Esophagus (tissue), 2 donors: ENCODE measurements around the gene TNFSF18. TPM values are rescaled to one million over a fixed set of nuclear protein-coding genes. Genes with fewer than 3 reads are reported as not detected.
"Not testable (repeated sequence)": the region's sequence is repeated elsewhere in the genome, so short reads cannot be mapped to it uniquely, and the experiment has no call there.

Source experiments
- H3K27ac ChIP-seq, 2 donors: one replicate each; pipeline ENCODE4 v1.5.1; 2013; ENCODE audit warnings: low read depth in 2 of 2, mild to moderate bottlenecking in 2 of 2, inconsistent platforms in 1 of 2, low read length in 1 of 2, moderate library complexity in 1 of 2
- H3K27me3 ChIP-seq, 2 donors: one replicate each; pipeline ENCODE4 v1.6.1; 2013; ENCODE audit warnings: low read length in 2 of 2, control low read depth in 1 of 2, mild to moderate bottlenecking in 1 of 2; ENCODE audit not compliant: insufficient read depth in 2 of 2, control insufficient read depth in 1 of 2
- H3K36me3 ChIP-seq, 2 donors: one replicate each; pipeline ENCODE4 v1.6.1; 2013; ENCODE audit warnings: low read length in 1 of 2; ENCODE audit not compliant: control insufficient read depth in 2 of 2, insufficient read depth in 2 of 2
- H3K4me1 ChIP-seq, 2 donors: one replicate each; pipeline ENCODE4 v1.6.1; 2013; ENCODE audit warnings: low read length in 1 of 2; ENCODE audit not compliant: control insufficient read depth in 2 of 2, insufficient read depth in 2 of 2
- H3K4me3 ChIP-seq, 2 donors: one replicate each; pipeline ENCODE4 v1.5.1; 2013; ENCODE audit warnings: low read length in 2 of 2, mild to moderate bottlenecking in 2 of 2, low read depth in 1 of 2, moderate library complexity in 1 of 2
- H3K9me3 ChIP-seq, 2 donors: one replicate each; pipeline ENCODE4 v1.6.1; 2013; ENCODE audit warnings: mild to moderate bottlenecking in 2 of 2, low read depth in 1 of 2, low read length in 1 of 2, moderate library complexity in 1 of 2; ENCODE audit not compliant: control insufficient read depth in 2 of 2, insufficient read depth in 1 of 2
- WGBS, 2 donors: extraction: QIAGEN DNeasy Blood & Tissue Kit; methylation state at CpG; one replicate each; pipeline ENCODE4 v1.1.7; 2013; 5-methylcytosine and 5-hydroxymethylcytosine counted together
- polyA plus RNA-seq, 2 donors: library from polyadenylated mRNA; stranded (reverse); fragments of 200-250 nt; gene quantifications; one replicate each; pipeline ENCODE4 v1.2.3, GENCODE V29; 2013
- donor health status: healthy with polysubstance abuse.
- donor health status: Bipolar disorder and iron deficiency.

Gene TNFSF18, protein sequence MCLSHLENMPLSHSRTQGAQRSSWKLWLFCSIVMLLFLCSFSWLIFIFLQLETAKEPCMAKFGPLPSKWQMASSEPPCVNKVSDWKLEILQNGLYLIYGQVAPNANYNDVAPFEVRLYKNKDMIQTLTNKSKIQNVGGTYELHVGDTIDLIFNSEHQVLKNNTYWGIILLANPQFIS
- 1 to 10 TPM in 1 of 2 donors, under 1 TPM in 1; 0.06 to 1.7 TPM for polyA plus RNA-seq

GRCh38 chr1:173050865-173051264, at the start of gene TNFSF18:
Gene TNFSF18 (minus strand): TSS chr1:173050941. CDS start chr1:173050896, 45 bp downstream.
- H3K27ac ChIP-seq = no peak within 1 kb of the TSS
- H3K4me3 ChIP-seq = no peak within 1 kb of the TSS
- no peaks in the 10 kb centered on the region for H3K4me1 ChIP-seq
- H3K36me3 ChIP-seq = no peaks in the 10 kb centered on the region
- 10 to 14% methylated on average over 4 of the region's 4 CpGs for WGBS, 2 donors
- H3K27me3 ChIP-seq = no peaks in the 10 kb centered on the region
- H3K9me3 ChIP-seq = no peaks in the 10 kb centered on the region

DNA sequence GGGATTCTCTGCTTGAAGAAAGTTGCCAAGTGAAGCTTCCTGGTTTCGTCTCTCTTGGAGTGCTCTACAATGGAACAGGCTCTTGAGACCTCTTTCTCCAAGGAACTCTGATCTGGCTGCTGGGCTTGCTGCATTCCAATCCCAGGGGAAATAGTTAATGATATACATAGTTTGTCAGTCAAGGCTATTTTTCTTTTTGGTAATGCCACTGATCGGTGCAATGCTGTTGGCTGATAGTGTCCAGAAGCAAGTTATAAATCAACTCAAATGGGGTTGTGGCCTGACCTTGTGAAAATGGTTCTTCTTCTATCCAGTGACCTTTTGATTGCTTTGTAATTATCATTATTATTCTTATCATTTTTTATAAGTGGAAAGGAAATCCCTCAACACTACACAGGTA, 48.4 kb upstream of the TNFSF18 start:
- H3K27me3 ChIP-seq = no peaks in the 10 kb centered on the region
- WGBS, 2 donors = 82 to 84% methylated on average over 2 of the region's 2 CpGs
- H3K27ac ChIP-seq = no peak overlapping the region
- no peaks in the 10 kb centered on the region for H3K36me3 ChIP-seq
- H3K4me3 ChIP-seq = no peak overlapping the region
- peaks cover 8 to 9% of the 10 kb centered on the region in 2 donors for H3K9me3 ChIP-seq
- H3K4me1 ChIP-seq = no peaks in the 10 kb centered on the region

DNA sequence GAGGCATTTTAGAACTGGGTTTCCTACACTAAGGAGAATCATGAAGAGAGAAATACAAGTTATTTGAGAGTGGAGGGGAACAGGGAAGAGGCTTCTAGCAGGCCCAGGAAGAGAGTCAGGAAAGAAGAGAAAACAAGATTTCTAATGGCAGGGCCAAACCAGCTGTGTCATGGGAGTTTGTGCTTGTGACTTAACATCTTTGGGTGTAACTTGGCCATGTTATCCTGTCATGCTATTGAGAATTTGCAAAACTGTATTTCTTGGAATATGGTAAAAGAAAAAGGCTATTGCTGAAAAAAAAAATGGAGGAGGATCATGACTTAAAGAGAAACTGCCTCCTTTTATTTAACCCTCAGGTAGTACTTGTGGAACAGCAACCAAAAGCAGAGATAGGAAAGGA, 47.4 kb upstream of the TNFSF18 start:
- Histone ChIP-seq H3K4me3 (no peak overlapping the region), H3K27me3 (no peaks in the 10 kb centered on the region), H3K9me3 (peaks cover under 1 to 2% of the 10 kb centered on the region in 2 donors), H3K4me1 (no peaks in the 10 kb centered on the region), H3K36me3 (no peaks in the 10 kb centered on the region), H3K27ac (no peak overlapping the region)

DNA sequence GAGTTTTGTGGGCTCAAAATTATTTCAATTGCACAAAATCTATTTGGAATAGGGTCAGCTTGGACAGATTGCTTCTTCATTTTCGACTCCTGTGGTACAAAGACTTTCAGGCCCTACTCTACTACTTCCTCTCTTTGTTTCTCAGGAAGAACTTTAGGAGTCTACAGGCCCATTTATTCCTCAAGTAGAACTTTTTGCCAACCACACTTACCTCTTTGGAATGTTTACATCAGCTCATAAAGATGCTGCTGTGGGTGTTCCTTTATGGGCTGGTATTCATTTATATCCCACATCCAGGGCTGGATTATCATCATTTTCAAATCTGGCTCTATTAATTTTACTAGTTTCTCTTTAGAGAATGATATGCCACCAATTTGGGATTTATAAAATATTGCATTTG, 46.3 kb upstream of the TNFSF18 start:
- WGBS, 2 donors = 72 to 80% methylated on average over 1 of the region's 1 CpG
- no peak overlapping the region for H3K27ac ChIP-seq
- no peaks in the 10 kb centered on the region for H3K36me3 ChIP-seq
- no peaks in the 10 kb centered on the region for H3K9me3 ChIP-seq
- no peaks in the 10 kb centered on the region for H3K4me1 ChIP-seq
- no peak overlapping the region for H3K4me3 ChIP-seq
- H3K27me3 ChIP-seq = no peaks in the 10 kb centered on the region

GRCh38 chr1:173095632-173096031, 44.9 kb upstream of the TNFSF18 start:
- 71 to 79% methylated on average over 6 of the region's 6 CpGs for WGBS, 2 donors
- Histone ChIP-seq H3K9me3 (no peaks in the 10 kb centered on the region), H3K4me3 (no peak overlapping the region), H3K27me3 (no peaks in the 10 kb centered on the region), H3K27ac (no peak overlapping the region), H3K4me1 (no peaks in the 10 kb centered on the region), H3K36me3 (no peaks in the 10 kb centered on the region)

GRCh38 chr1:173094541-173094940, 43.8 kb upstream of the TNFSF18 start:
- Histone ChIP-seq H3K4me3 (no peak overlapping the region), H3K27ac (no peak overlapping the region), H3K36me3 (no peaks in the 10 kb centered on the region), H3K9me3 (no peaks in the 10 kb centered on the region), H3K27me3 (no peaks in the 10 kb centered on the region), H3K4me1 (no peaks in the 10 kb centered on the region)
- WGBS, 2 donors = 83 to 89% methylated on average over 4 of the region's 4 CpGs

GRCh38 chr1:173093691-173094445, 43.1 kb upstream of the TNFSF18 start:
- Histone ChIP-seq H3K27me3 (no peaks in the 10 kb centered on the region), H3K27ac (no peak overlapping the region), H3K4me3 (no peak overlapping the region), H3K36me3 (no peaks in the 10 kb centered on the region), H3K4me1 (no peaks in the 10 kb centered on the region), H3K9me3 (no peaks in the 10 kb centered on the region)

GRCh38 chr1:173084292-173084691, 33.6 kb upstream of the TNFSF18 start:
- H3K27me3 ChIP-seq = no peaks in the 10 kb centered on the region
- H3K27ac ChIP-seq = no peak overlapping the region
- no peaks in the 10 kb centered on the region for H3K4me1 ChIP-seq
- H3K4me3 ChIP-seq = no peak overlapping the region
- WGBS, 2 donors = 96 to 98% methylated on average over 6 of the region's 6 CpGs
- no peaks in the 10 kb centered on the region for H3K9me3 ChIP-seq
- no peaks in the 10 kb centered on the region for H3K36me3 ChIP-seq

GRCh38 chr1:173082913-173083312, 32.2 kb upstream of the TNFSF18 start:
- H3K27me3 ChIP-seq = no peaks in the 10 kb centered on the region
- no peaks in the 10 kb centered on the region for H3K36me3 ChIP-seq
- no peaks in the 10 kb centered on the region for H3K4me1 ChIP-seq
- 83 to 86% methylated on average over 1 of the region's 1 CpG for WGBS, 2 donors
- H3K27ac ChIP-seq = no peak overlapping the region
- no peaks in the 10 kb centered on the region for H3K9me3 ChIP-seq
- no peak overlapping the region for H3K4me3 ChIP-seq

DNA sequence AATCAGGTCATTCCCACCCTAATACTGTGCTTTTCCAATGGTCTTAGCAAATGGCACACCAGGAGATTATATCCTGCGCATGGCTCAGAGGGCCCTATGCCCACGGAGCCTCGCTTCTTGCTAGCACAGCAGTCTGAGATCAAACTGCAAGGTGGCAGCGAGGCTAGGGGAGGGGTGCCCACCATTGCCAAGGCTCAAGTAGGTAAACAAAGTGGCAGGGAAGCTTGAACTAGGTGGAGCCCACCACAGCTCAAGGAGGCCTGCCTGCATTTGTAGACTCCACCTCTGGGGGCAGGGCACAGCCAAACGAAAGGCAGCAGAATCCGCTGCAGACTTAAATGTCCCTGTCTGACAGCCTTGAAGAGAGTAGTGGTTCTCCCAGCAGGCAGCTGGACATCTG, 23.5 kb upstream of the TNFSF18 start:
- not testable (repeated sequence) for H3K36me3 ChIP-seq, H3K4me3 ChIP-seq
- WGBS, 2 donors = 87 to 93% methylated on average over 6 of the region's 6 CpGs

More for the DNA sequence above, 23.5 kb upstream of the TNFSF18 start:
- H3K27ac ChIP-seq, H3K9me3 ChIP-seq, H3K4me1 ChIP-seq, H3K27me3 ChIP-seq: not testable (repeated sequence)
